Lower leg skin (tissue), 3 donors: ENCODE data around the gene MSANTD3.

Source experiments
- CTCF ChIP-seq, 3 donors: fragments of 450-650 bp; IDR thresholded peaks; one replicate each; pipeline ENCODE4 v1.5.1; 2016; ENCODE audit warnings: antibody characterized with exemption in 3 of 3, mild to moderate bottlenecking in 3 of 3, moderate library complexity in 2 of 3
- POLR2A ChIP-seq, 2 donors: fragments of 450-650 bp; IDR thresholded peaks; one replicate each; pipeline ENCODE4 v1.6.1; 2016 to 2017; ENCODE audit warnings: antibody characterized with exemption in 2 of 2, mild to moderate bottlenecking in 1 of 2, moderate library complexity in 1 of 2

- TF ChIP-seq POLR2A (IDR thresholded peaks at IDR 0.05) (no peak), CTCF (IDR thresholded peaks at IDR 0.05) (no peak)
Observed at GRCh38 chr9:100465761-100466160, 38.8 kb downstream of the MSANTD3 start.
